Chondrocyte (in vitro differentiated cells): ENCODE data around the gene FEM1B. TPM values are rescaled to one million over a fixed set of nuclear protein-coding genes. Genes with fewer than 3 reads are reported as not detected.
A peak's percentile ranks its signal among the peaks of the same experiment; 100 is the strongest.

Source experiments
- DNase-seq: peaks from one replicate; pipeline ENCODE4 v3.0.0; 2021; ENCODE audit warnings: mixed read lengths, low spot score
- H3K27ac Mint-ChIP-seq: one replicate; pipeline ENCODE4 v1.8.0; 2021; ENCODE audit warnings: mild to moderate bottlenecking, moderate library complexity, mixed read lengths; ENCODE audit not compliant: unreplicated experiment
- H3K27me3 Mint-ChIP-seq: 2 replicates; pipeline ENCODE4 v1.8.0; 2021; ENCODE audit warnings: low read depth, mixed read lengths
- H3K36me3 Mint-ChIP-seq: 2 replicates; pipeline ENCODE4 v1.8.0; 2021; ENCODE audit warnings: low read depth, mixed read lengths
- H3K4me1 Mint-ChIP-seq: 2 replicates; pipeline ENCODE4 v1.8.0; 2021; ENCODE audit warnings: low read depth, mild to moderate bottlenecking, mixed read lengths
- H3K4me3 Mint-ChIP-seq: one replicate; pipeline ENCODE4 v1.8.0; 2021; ENCODE audit warnings: mild to moderate bottlenecking, moderate library complexity, mixed read lengths; ENCODE audit not compliant: unreplicated experiment
- H3K9me3 Mint-ChIP-seq: 2 replicates; pipeline ENCODE4 v1.8.0; 2021; ENCODE audit warnings: low read depth, mixed read lengths
- total RNA-seq: library from RNA; stranded (reverse); gene quantifications from 3 replicates; pipeline ENCODE4 v1.2.1, GENCODE V29; 2021
- TF ChIP-seq, protein P1 (sequence below): fragments of 200-600 bp; sonication (generic); IDR thresholded peaks from 2 replicates; pipeline ENCODE4 v1.5.0; 2021; ENCODE audit warnings: antibody characterized with exemption, mild to moderate bottlenecking, moderate library complexity

FEM1B gene
- total RNA-seq, 1 donor from 2014 or later, result 52.7 TPM

GRCh38 chr15:68310804-68311463, 33.4 kb downstream of the FEM1B start:
- Mint-ChIP-seq H3K4me3 (no peak overlapping the region), H3K4me1 (peaks cover 98% of the 10 kb centered on the region), H3K36me3 (peaks cover 59% of the 10 kb centered on the region), H3K27me3 (no peaks in the 10 kb centered on the region), H3K27ac (peak overlapping the region; percentile 99), H3K9me3 (no peaks in the 10 kb centered on the region)
- TF ChIP-seq, protein P1, sequence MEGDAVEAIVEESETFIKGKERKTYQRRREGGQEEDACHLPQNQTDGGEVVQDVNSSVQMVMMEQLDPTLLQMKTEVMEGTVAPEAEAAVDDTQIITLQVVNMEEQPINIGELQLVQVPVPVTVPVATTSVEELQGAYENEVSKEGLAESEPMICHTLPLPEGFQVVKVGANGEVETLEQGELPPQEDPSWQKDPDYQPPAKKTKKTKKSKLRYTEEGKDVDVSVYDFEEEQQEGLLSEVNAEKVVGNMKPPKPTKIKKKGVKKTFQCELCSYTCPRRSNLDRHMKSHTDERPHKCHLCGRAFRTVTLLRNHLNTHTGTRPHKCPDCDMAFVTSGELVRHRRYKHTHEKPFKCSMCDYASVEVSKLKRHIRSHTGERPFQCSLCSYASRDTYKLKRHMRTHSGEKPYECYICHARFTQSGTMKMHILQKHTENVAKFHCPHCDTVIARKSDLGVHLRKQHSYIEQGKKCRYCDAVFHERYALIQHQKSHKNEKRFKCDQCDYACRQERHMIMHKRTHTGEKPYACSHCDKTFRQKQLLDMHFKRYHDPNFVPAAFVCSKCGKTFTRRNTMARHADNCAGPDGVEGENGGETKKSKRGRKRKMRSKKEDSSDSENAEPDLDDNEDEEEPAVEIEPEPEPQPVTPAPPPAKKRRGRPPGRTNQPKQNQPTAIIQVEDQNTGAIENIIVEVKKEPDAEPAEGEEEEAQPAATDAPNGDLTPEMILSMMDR, result no peak
- DNase-seq, result no peak

- H3K27me3 Mint-ChIP-seq, result no peaks in the 10 kb centered on the region
- peaks cover 98% of the 10 kb centered on the region for H3K4me1 Mint-ChIP-seq
- DNase-seq, result no peak
- H3K4me3 Mint-ChIP-seq, result no peak overlapping the region
- TF ChIP-seq, protein P1, result no peak
- H3K9me3 Mint-ChIP-seq, result no peaks in the 10 kb centered on the region
- H3K36me3 Mint-ChIP-seq, result peaks cover 55% of the 10 kb centered on the region
- H3K27ac Mint-ChIP-seq, result peak overlapping the region; percentile 99
These were observed 33.9 kb downstream of the FEM1B start for GRCh38 chr15:68311464-68311835.

DNA sequence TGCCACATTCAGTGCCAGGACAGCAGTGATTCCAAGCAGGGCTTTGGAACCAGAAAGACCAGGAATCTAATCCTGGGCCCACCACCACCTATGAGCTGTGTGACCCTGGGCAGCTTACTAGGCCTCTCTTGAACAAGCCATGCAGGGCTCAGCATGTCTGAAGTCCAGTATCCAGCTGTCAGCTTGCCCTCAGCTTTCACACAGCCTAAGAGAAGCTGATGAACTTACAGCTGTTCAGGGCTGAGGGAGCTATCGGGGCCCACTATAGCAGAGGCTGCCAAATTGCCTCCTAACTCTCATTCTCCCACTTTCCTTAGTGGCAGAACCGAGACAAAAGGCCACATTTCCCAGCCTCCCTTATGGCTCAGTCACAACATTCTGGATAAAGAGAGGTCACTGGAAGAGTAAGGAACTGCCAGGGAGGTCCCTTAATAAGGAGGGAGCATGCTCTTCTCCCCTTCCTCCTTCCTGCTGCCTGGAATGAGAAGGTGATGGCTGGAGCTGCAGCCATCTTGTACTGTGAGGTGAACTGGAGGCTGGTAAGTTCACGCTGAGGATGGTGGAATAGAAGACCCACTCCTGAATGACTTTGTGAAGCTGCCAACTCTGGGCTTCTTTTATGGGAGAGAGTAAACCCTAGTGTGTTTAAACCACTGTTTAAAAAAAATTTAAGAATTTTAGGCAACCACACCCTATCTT, 34.5 kb downstream of the FEM1B start:
- H3K4me1 Mint-ChIP-seq, result peaks cover 98% of the 10 kb centered on the region
- H3K27me3 Mint-ChIP-seq, result no peaks in the 10 kb centered on the region
- TF ChIP-seq, protein P1, result no peak
- peak overlapping the region; percentile 99 for H3K27ac Mint-ChIP-seq
- DNase-seq, result no peak
- H3K4me3 Mint-ChIP-seq, result no peak overlapping the region
- H3K36me3 Mint-ChIP-seq, result peaks cover 57% of the 10 kb centered on the region
- no peaks in the 10 kb centered on the region for H3K9me3 Mint-ChIP-seq

DNA sequence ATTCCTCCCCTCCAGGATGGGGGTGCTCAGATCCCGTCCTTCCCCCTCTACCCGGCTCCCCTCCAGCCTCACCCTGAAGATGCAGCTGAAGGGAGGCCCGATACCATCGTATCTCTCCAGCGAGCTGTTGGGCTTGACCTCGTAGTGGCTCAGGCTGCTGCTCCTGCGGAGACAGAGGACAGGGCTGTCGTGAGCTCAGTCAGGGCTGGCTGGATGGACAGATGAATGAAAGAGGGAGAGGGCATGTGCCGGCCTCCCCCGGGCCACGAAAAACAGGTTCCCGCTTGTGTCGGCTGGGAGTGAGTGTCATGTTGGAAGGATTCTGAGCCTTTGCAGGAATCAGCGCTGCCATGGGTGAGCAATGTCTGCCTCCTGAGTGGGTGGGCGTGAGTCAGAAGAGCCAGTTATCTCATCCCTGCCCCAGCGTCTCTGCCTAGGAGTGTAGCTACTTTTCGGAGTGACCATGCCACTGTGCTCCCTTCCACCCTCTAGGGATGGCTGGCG, 35.2 kb downstream of the FEM1B start:
- H3K27ac Mint-ChIP-seq, result peak overlapping the region; percentile 91
- H3K9me3 Mint-ChIP-seq, result no peaks in the 10 kb centered on the region
- TF ChIP-seq, protein P1, result no peak
- H3K4me1 Mint-ChIP-seq, result peaks cover 98% of the 10 kb centered on the region
- no peak for DNase-seq
- no peak overlapping the region for H3K4me3 Mint-ChIP-seq
- no peaks in the 10 kb centered on the region for H3K27me3 Mint-ChIP-seq
- peaks cover 55% of the 10 kb centered on the region for H3K36me3 Mint-ChIP-seq

- Mint-ChIP-seq H3K4me1 (peaks cover 95% of the 10 kb centered on the region), H3K4me3 (peak overlapping the region; percentile 25), H3K27me3 (no peaks in the 10 kb centered on the region), H3K36me3 (peaks cover 58% of the 10 kb centered on the region), H3K9me3 (no peaks in the 10 kb centered on the region), H3K27ac (peak overlapping the region; percentile 91)
- no peak for DNase-seq
- TF ChIP-seq, protein P1, result no peak
These were observed 36.2 kb downstream of the FEM1B start for GRCh38 chr15:68313501-68314410.
